Loucy (cell line): Measurements from ENCODE around the gene PNCK.

Experiments used
- CTCF ChIP-seq: fragments of 200-600 bp; sonication (generic); conservative IDR thresholded peaks from 2 replicates; pipeline ENCODE4 v1.5.1; 2014; ENCODE audit warnings: mild to moderate bottlenecking, antibody characterized with exemption, low read length
- EZH2phosphoT487 ChIP-seq: fragments of 200-600 bp; IDR thresholded peaks from 2 replicates; pipeline ENCODE4 v1.6.1; 2018; ENCODE audit warnings: antibody characterized with exemption, mild to moderate bottlenecking, moderate library complexity, borderline replicate concordance

GRCh38 chrX:153702336-153703035, 28.9 kb upstream of the PNCK start:
- TF ChIP-seq CTCF (no peak), EZH2phosphoT487 (no peak)
